Type B pancreatic cell (in vitro differentiated cells): ENCODE data around the gene AICDA. TPM values are rescaled to one million over a fixed set of nuclear protein-coding genes. Genes with fewer than 3 reads are reported as not detected.

Experiments used
- DNase-seq: peaks from one replicate; pipeline ENCODE4 v3.0.0; 2021; ENCODE audit warnings: mixed read lengths; ENCODE audit not compliant: unreplicated experiment; ENCODE audit errors: extremely low spot score
- H3K27ac Mint-ChIP-seq: 2 replicates; pipeline ENCODE4 v1.8.0; 2021; ENCODE audit warnings: mild to moderate bottlenecking, mixed read lengths
- H3K27me3 Mint-ChIP-seq: 2 replicates; pipeline ENCODE4 v1.8.0; 2021; ENCODE audit warnings: mixed read lengths
- H3K36me3 Mint-ChIP-seq: 2 replicates; pipeline ENCODE4 v1.8.0; 2021; ENCODE audit warnings: mixed read lengths
- H3K4me1 Mint-ChIP-seq: one replicate; pipeline ENCODE4 v1.8.0; 2021; ENCODE audit warnings: mixed read lengths; ENCODE audit not compliant: unreplicated experiment
- H3K4me3 Mint-ChIP-seq: 2 replicates; pipeline ENCODE4 v1.8.0; 2021; ENCODE audit warnings: mild to moderate bottlenecking, mixed read lengths
- H3K9me3 Mint-ChIP-seq: 2 replicates; pipeline ENCODE4 v1.8.0; 2021; ENCODE audit warnings: mixed read lengths
- CTCF ChIP-seq: fragments of 200-600 bp; sonication (generic); conservative IDR thresholded peaks from 2 replicates; pipeline ENCODE4 v1.5.0; 2021; ENCODE audit warnings: antibody characterized with exemption, mild to moderate bottlenecking
- total RNA-seq: library from RNA; stranded (reverse); gene quantifications from 2 replicates; pipeline ENCODE4 v1.2.1, GENCODE V29; 2021; ENCODE audit warnings: low replicate concordance

Gene AICDA
- total RNA-seq, 1 donor from 2014 or later, result not detected

DNA sequence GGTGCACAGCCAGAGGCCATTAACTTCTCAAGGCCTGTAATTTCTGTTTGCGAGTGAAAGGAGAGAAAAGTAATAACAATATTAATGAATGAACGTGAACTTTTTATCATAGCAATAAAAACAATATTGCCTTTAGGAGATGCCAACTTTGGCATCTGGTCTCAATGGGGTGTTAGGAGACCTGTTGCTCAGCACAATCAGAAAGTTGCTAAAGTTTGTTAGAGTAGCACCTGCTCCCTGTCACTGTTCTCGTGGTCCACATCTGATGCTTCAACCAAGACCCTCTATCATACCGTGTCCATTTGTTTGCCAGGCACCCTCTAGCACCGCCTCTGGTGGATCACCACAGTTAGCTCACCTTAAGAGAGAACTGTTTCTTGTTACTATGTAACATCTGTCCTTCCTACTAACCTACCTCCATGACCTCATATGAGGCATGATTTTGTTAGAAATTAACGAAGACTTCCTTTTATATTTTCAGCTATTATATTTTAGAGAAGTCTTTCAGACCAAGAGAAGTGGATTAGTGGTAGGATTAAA, 59.5 kb downstream of the AICDA start:
- no peaks in the 10 kb centered on the region for H3K4me1 Mint-ChIP-seq
- peaks cover 9% of the 10 kb centered on the region for H3K27me3 Mint-ChIP-seq
- no peaks in the 10 kb centered on the region for H3K36me3 Mint-ChIP-seq
- no peak overlapping the region for H3K27ac Mint-ChIP-seq
- DNase-seq, result no peak
- no peak for TF ChIP-seq CTCF
- no peak overlapping the region for H3K4me3 Mint-ChIP-seq
- peaks cover 4% of the 10 kb centered on the region for H3K9me3 Mint-ChIP-seq

Other genes with a start within 250 kb of the AICDA start
- not detected in 2 replicates for gene CLEC6A, start 156.9 kb downstream of the AICDA start, total RNA-seq
- gene CLEC4D, start 99.4 kb downstream of the AICDA start, total RNA-seq, result not detected in 2 replicates
- not detected in 2 replicates for gene CLEC4E, start 72.0 kb downstream of the AICDA start, total RNA-seq
- 1.4 and 11.5 TPM in 2 replicates for gene MFAP5, start 50.0 kb upstream of the AICDA start, total RNA-seq
- gene RIMKLB, start 85.1 kb upstream of the AICDA start, total RNA-seq, result 59.8 and 65.2 TPM in 2 replicates
- gene A2ML1, start 209.8 kb upstream of the AICDA start, total RNA-seq, result 3.8 and 26.0 TPM in 2 replicates